ENCODE data around the gene TOPBP1.
"Not testable (repeated sequence)": the region's sequence is repeated elsewhere in the genome, so short reads cannot be mapped to it uniquely, and the experiment has no call there.

Gene TOPBP1

DNA sequence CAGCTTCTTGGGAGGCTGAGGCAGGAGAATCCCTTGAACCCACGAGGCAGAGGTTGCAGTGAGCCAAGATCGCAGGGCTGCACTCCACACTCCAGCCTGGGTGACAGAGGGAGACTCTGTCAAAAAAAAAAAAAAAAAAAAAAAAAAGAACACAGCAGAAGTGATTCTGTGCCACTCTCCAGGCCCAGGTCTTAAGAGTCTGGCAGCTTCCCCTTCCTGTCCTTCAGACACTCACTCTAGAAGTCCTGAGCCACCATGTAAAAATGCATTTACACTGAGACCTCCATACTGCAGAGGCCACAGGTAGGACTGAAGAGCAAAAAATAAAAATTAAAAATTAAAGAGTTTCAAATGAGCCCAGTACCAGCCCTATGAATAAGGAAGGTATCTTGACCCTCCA is 100.1 kb downstream of the TOPBP1 start:
- DNase-seq (ENCODE audit: low read depth) = no peak
- TF ChIP-seq MAX (IDR thresholded peaks at IDR 0.05; ENCODE audit: low read depth, low read length) (no peak), POLR2A (IDR thresholded peaks at IDR 0.05; ENCODE audit: extremely low read depth, insufficient read length) (no peak), MYC (IDR thresholded peaks at IDR 0.05; ENCODE audit: low read depth, low read length) (no peak)
- TF ChIP-seq, protein P1, sequence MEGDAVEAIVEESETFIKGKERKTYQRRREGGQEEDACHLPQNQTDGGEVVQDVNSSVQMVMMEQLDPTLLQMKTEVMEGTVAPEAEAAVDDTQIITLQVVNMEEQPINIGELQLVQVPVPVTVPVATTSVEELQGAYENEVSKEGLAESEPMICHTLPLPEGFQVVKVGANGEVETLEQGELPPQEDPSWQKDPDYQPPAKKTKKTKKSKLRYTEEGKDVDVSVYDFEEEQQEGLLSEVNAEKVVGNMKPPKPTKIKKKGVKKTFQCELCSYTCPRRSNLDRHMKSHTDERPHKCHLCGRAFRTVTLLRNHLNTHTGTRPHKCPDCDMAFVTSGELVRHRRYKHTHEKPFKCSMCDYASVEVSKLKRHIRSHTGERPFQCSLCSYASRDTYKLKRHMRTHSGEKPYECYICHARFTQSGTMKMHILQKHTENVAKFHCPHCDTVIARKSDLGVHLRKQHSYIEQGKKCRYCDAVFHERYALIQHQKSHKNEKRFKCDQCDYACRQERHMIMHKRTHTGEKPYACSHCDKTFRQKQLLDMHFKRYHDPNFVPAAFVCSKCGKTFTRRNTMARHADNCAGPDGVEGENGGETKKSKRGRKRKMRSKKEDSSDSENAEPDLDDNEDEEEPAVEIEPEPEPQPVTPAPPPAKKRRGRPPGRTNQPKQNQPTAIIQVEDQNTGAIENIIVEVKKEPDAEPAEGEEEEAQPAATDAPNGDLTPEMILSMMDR (IDR thresholded peaks at IDR 0.05; ENCODE audit: low read depth, low read length) = no peak
- H3K4me3 ChIP-seq (ENCODE audit: low read depth, low read length) = no peak overlapping the region

- not testable (repeated sequence) for DNase-seq (ENCODE audit: low read depth); H3K4me3 ChIP-seq (ENCODE audit: low read depth, low read length)
Observed at GRCh38 chr3:133551589-133551988, 110.2 kb downstream of the TOPBP1 start.

Measured in NB4 (cell line).